Mesendoderm (in vitro differentiated cells): ENCODE data around the gene PYGO2.

Experiments
- DNase-seq: peaks from one replicate; pipeline ENCODE4 v3.0.0; 2013
- H2AK5ac ChIP-seq: 2 replicates; pipeline ENCODE4 v1.6.1; 2013; ENCODE audit warnings: low read length, inconsistent platforms
- H2BK120ac ChIP-seq: 2 replicates; pipeline ENCODE4 v1.6.1; 2013; ENCODE audit warnings: low read depth, mild to moderate bottlenecking, low read length, moderate library complexity, mixed read lengths
- H2BK15ac ChIP-seq: replicated peaks from 2 replicates; pipeline ENCODE4 v1.6.1; 2013; ENCODE audit warnings: low read depth, mild to moderate bottlenecking, moderate library complexity
- H2BK5ac ChIP-seq: 2 replicates; pipeline ENCODE4 v1.6.1; 2013; ENCODE audit warnings: low read length, inconsistent platforms
- H3K18ac ChIP-seq: 2 replicates; pipeline ENCODE4 v1.6.1; 2013; ENCODE audit warnings: mild to moderate bottlenecking, low read length, mixed read lengths
- H3K23ac ChIP-seq: one replicate; pipeline ENCODE4 v1.6.1; 2013; ENCODE audit warnings: low read length
- H3K27ac ChIP-seq: 2 replicates; pipeline ENCODE4 v1.5.1; 2013; ENCODE audit warnings: low read depth, mild to moderate bottlenecking, inconsistent platforms, low read length, moderate library complexity
- H3K27me3 ChIP-seq: 2 replicates; pipeline ENCODE4 v1.6.1; 2013; ENCODE audit warnings: low read length, control low read depth, mild to moderate bottlenecking, inconsistent platforms; ENCODE audit not compliant: insufficient read depth, poor library complexity
- H3K36me3 ChIP-seq: 2 replicates; pipeline ENCODE4 v1.6.1; 2013; ENCODE audit warnings: low read length, inconsistent platforms; ENCODE audit not compliant: control insufficient read depth, insufficient read depth
- H3K4ac ChIP-seq: one replicate; pipeline ENCODE4 v1.6.1; 2013; ENCODE audit warnings: low read depth, mild to moderate bottlenecking, low read length, moderate library complexity
- H3K4me1 ChIP-seq: 2 replicates; pipeline ENCODE4 v1.6.1; 2013; ENCODE audit warnings: low read depth, low read length, inconsistent platforms; ENCODE audit not compliant: control insufficient read depth
- H3K4me2 ChIP-seq: 2 replicates; pipeline ENCODE4 v1.6.1; 2013; ENCODE audit warnings: low read length
- H3K4me3 ChIP-seq: 2 replicates; pipeline ENCODE4 v1.5.1; 2013; ENCODE audit warnings: mild to moderate bottlenecking, low read length
- H3K56ac ChIP-seq: one replicate; pipeline ENCODE4 v1.6.1; 2013; ENCODE audit warnings: low read length
- H3K79me1 ChIP-seq: 2 replicates; pipeline ENCODE4 v1.6.1; 2013; ENCODE audit warnings: low read length, inconsistent platforms
- H3K79me2 ChIP-seq: 2 replicates; pipeline ENCODE4 v1.6.1; 2013; ENCODE audit warnings: mild to moderate bottlenecking, low read length; ENCODE audit not compliant: control insufficient read depth, insufficient read depth
- H3K9ac ChIP-seq: 2 replicates; pipeline ENCODE4 v1.6.1; 2013; ENCODE audit warnings: low read length, inconsistent platforms
- H4K5ac ChIP-seq: one replicate; pipeline ENCODE4 v1.6.1; 2013; ENCODE audit warnings: low read length
- H4K8ac ChIP-seq: one replicate; pipeline ENCODE4 v1.6.1; 2013; ENCODE audit warnings: low read depth, mild to moderate bottlenecking, control low read depth, low read length, moderate library complexity
- WGBS: extraction: QIAGEN DNeasy Blood & Tissue Kit; methylation state at CpG from one replicate; pipeline ENCODE4 v1.1.7; 2013; ENCODE audit warnings: low lambda C conversion rate, missing lambda C conversion rate; ENCODE audit not compliant: insufficient coverage; ENCODE audit errors: extremely low coverage; 5-methylcytosine and 5-hydroxymethylcytosine counted together

The PYGO2 gene

DNA sequence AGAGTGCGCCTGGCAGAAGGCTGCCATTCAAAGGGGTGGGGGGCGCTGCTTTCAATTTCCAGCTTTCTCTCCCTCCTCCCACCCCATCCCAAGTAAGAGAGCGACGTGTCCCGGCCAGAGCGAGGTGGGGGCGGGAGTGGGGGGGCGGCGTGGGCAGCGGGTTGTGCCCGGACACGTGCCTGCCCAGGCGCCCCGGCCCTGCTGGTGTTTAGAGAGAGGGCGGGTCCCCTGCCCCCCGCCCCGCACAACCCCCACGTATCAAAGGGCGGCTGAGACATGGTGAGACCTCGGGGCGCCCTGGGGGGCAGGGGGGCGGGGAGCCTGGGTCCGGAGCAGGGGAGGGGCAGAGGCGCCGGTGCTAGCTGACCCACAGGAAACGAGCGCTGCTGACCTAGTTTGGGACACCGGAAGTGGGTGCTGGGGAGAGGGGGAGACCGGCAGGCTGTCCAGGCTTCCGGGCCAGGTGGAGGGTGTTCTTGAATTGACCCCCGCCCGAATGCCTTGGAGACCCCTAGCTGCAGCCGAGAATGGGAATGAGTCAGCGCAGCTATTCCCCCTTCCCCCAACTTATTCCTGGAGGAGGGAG, 42.3 kb upstream of the PYGO2 start:
- Histone ChIP-seq H2BK5ac (peak overlapping the region; percentile 75), H2BK15ac (peak overlapping the region; percentile 14), H2BK120ac (peak overlapping the region; percentile 56), H3K79me1 (peaks cover 5% of the 10 kb centered on the region), H3K56ac (peak overlapping the region; percentile 99), H3K36me3 (no peaks in the 10 kb centered on the region), H3K4ac (peak overlapping the region; percentile 76), H3K18ac (peak overlapping the region; percentile 89), H3K27me3 (no peaks in the 10 kb centered on the region), H4K5ac (peak overlapping the region; percentile 33), H2AK5ac (no peak overlapping the region), H3K9ac (peak overlapping the region; percentile 97), H3K79me2 (peaks cover 21% of the 10 kb centered on the region), H4K8ac (no peak overlapping the region), H3K23ac (no peak overlapping the region), H3K4me3 (peak overlapping the region; percentile 75), H3K27ac (peak overlapping the region; percentile 43), H3K4me1 (peaks cover 14% of the 10 kb centered on the region), H3K4me2 (peak overlapping the region; percentile 99)
- no CpG with 5 or more reads among the region's 34 CpGs for WGBS
- DNase-seq = peak; percentile 72

DNA sequence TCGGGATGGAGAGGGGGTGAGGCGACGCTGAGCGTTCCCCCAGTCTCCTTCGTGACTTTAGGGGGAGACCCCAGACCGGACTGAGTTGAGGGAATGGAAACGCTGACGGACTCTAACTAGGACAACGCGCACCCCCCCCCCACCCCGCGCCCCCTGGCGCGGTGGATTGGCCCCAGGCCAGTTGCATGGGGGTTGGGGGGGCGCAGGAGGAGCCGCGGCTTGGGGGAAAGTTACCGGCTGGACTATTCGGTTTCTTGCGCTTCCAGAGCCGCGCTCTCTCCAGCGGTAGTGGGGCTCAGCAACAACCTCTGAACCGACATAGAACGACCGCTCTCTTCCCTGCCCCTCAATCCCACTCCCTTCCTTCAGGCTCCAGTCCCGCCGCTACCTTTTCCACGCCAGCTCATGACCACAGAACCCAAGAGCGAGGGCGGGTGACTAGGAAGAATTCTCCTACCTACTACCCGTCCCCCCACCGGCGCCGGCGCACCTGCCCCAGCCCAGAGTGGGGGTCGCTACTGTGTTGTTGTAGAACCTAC, 41.7 kb upstream of the PYGO2 start:
- peak overlapping the region; percentile 14 for H2BK15ac ChIP-seq
- H3K27me3 ChIP-seq = no peaks in the 10 kb centered on the region
- no peak overlapping the region for H4K5ac ChIP-seq
- H2BK120ac ChIP-seq = peak overlapping the region; percentile 56
- peak overlapping the region; percentile 99 for H3K56ac ChIP-seq
- peak; percentile 63 for DNase-seq
- H3K4me1 ChIP-seq = peaks cover 11% of the 10 kb centered on the region
- no peak overlapping the region for H4K8ac ChIP-seq
- H3K18ac ChIP-seq = peak overlapping the region; percentile 89
- H3K36me3 ChIP-seq = no peaks in the 10 kb centered on the region
- peak overlapping the region; percentile 20 for H3K27ac ChIP-seq
- peak overlapping the region; percentile 75 for H3K4me3 ChIP-seq
- peaks cover 21% of the 10 kb centered on the region for H3K79me2 ChIP-seq
- peak overlapping the region; percentile 90 for H2BK5ac ChIP-seq
- H3K4ac ChIP-seq = peak overlapping the region; percentile 76
- peak overlapping the region; percentile 99 for H3K4me2 ChIP-seq
- WGBS = no CpG with 5 or more reads among the region's 37 CpGs
- H3K79me1 ChIP-seq = peaks cover 5% of the 10 kb centered on the region
- H3K23ac ChIP-seq = peak overlapping the region; percentile 20
- H2AK5ac ChIP-seq = no peak overlapping the region
- peak overlapping the region; percentile 97 for H3K9ac ChIP-seq

DNA sequence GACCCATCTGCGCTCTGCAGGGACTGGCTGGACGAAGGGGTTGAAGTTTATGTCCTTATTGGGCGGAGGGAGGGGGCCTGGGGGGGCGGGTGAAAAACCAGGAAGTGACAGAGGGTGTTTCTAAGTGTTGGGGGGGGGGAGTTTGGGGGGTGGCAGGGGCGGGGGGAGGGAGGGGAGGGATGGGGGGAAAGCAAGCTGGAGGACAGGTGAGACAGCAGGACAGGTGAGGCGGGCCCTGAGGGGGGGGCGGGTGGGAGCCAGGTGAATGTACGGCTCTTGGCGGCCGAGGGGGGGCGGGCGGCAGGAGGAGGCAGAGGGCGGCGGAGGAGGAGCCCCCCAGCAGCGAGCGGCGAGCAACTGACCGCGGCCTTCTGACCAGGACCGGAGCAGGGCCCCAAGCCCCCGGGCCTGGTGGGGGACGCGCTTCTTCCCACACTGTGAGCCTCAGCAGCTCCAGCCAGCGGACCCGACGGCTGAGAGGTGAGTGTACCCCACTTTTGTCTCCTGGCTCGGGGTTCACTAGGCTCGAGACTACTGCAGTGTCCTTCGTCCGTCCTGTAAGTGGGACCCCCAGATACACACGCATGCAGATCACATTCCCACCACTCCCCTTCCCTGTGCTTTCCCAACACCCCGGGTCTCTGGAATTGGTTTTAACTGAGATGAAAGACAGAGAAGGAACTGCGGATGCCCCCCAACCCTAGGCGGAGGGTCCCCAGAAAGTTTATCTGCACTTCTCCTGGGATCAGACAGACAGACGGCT, 41.1 kb upstream of the PYGO2 start, which contains the start of gene ZBTB7B:
TSS of gene ZBTB7B (plus strand) at position 339 of the 763 bp plus-strand sequence. CDS start 11,859 bp downstream, outside the sequence.
- H2BK5ac ChIP-seq = peak within 1 kb of the TSS; percentile 90
- H3K27me3 ChIP-seq = no peaks in the 10 kb centered on the region
- no CpG with 5 or more reads among the region's 35 CpGs for WGBS
- peaks cover 5% of the 10 kb centered on the region for H3K79me1 ChIP-seq
- H3K36me3 ChIP-seq = no peaks in the 10 kb centered on the region
- peaks cover 21% of the 10 kb centered on the region for H3K79me2 ChIP-seq
- H4K5ac ChIP-seq = no peak within 1 kb of the TSS
- H3K18ac ChIP-seq = peak within 1 kb of the TSS; percentile 89
- H3K4me3 ChIP-seq = peak within 1 kb of the TSS; percentile 75
- peak within 1 kb of the TSS; percentile 97 for H3K9ac ChIP-seq
- peak within 1 kb of the TSS; percentile 69 for H3K27ac ChIP-seq
- no peak for DNase-seq
- H2AK5ac ChIP-seq = no peak within 1 kb of the TSS
- peak within 1 kb of the TSS; percentile 76 for H3K4ac ChIP-seq
- peak within 1 kb of the TSS; percentile 56 for H2BK120ac ChIP-seq
- H3K4me1 ChIP-seq = peaks cover 10% of the 10 kb centered on the region
- H3K56ac ChIP-seq = peak within 1 kb of the TSS; percentile 99
- H3K23ac ChIP-seq = peak within 1 kb of the TSS; percentile 20
- H3K4me2 ChIP-seq = peak within 1 kb of the TSS; percentile 99
- no peak within 1 kb of the TSS for H4K8ac ChIP-seq
- peak within 1 kb of the TSS; percentile 14 for H2BK15ac ChIP-seq

DNA sequence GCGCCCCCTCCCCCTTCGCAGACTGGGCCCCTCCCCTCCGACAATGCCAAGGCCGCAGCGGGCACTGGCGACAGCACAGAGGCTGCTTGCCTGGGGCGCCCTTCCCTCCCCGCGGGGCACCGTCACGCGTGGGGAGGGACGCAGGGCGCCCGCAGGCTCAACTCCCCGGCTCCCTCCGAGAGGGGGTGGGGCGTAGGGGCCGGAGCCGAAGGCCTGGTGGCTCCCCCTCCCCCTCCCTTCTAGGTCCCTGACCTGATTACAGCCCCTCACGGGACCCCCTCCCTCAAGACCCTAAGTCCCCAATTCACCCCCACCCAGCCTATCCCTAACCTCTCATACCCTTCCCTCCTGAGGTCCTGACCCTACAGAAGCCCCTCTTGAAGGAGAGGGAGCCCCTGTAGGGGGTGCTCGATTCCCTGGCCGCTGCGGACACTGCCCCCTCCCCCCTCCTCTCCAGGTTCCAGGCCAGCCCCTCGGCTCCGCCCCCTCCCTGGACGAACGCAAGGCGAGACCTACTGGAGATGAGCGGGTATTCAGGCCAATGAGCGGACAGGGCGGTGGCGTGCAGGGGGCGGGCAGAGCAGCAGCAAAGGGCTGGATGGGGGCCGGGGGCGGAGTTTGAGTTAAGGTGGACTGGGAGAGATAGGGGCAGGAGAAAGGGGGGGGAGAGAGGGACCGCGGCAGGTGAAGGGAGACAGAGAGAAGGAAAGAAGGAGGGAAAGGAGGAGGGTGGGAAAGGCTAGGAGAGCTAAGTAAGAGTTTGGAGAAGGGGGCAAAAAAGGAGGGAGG, 40.3 kb upstream of the PYGO2 start:
- peak; percentile 100 for DNase-seq
- no peak overlapping the region for H4K8ac ChIP-seq
- H2BK120ac ChIP-seq = no peak overlapping the region
- peaks cover 19% of the 10 kb centered on the region for H3K79me2 ChIP-seq
- peak overlapping the region; percentile 68 for H3K4me3 ChIP-seq
- peaks cover 10% of the 10 kb centered on the region for H3K4me1 ChIP-seq
- no peak overlapping the region for H3K23ac ChIP-seq
- H3K4me2 ChIP-seq = peak overlapping the region; percentile 90
- H3K18ac ChIP-seq = peak overlapping the region; percentile 53
- peak overlapping the region; percentile 63 for H3K9ac ChIP-seq
- H2BK5ac ChIP-seq = peak overlapping the region; percentile 3
- H3K27me3 ChIP-seq = no peaks in the 10 kb centered on the region
- WGBS = no CpG with 5 or more reads among the region's 38 CpGs
- peak overlapping the region; percentile 69 for H3K27ac ChIP-seq
- no peaks in the 10 kb centered on the region for H3K36me3 ChIP-seq
- no peak overlapping the region for H4K5ac ChIP-seq
- peak overlapping the region; percentile 90 for H3K56ac ChIP-seq
- peaks cover 5% of the 10 kb centered on the region for H3K79me1 ChIP-seq
- no peak overlapping the region for H2BK15ac ChIP-seq
- no peak overlapping the region for H2AK5ac ChIP-seq
- H3K4ac ChIP-seq = no peak overlapping the region

DNA sequence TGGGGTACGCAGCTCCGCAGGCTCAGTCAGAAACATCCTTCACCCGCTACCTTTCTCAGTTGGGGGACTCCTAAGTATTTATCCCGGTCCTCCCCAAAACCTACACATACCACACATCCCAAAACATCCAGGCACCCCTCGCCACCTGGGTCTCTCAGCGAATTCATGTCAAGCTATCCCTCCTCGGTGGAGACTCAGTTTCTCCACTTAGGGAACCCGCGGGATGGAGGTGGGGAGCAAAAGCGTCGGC, 39.8 kb upstream of the PYGO2 start:
- Histone ChIP-seq H3K4ac (no peak overlapping the region), H2BK120ac (no peak overlapping the region), H4K5ac (no peak overlapping the region), H3K9ac (peak overlapping the region; percentile 63), H3K56ac (peak overlapping the region; percentile 90), H3K23ac (peak overlapping the region; percentile 37), H3K4me3 (peak overlapping the region; percentile 68), H3K36me3 (no peaks in the 10 kb centered on the region), H3K18ac (peak overlapping the region; percentile 53), H2BK5ac (peak overlapping the region; percentile 20), H3K79me1 (peaks cover 5% of the 10 kb centered on the region), H3K27ac (peak overlapping the region; percentile 69), H3K27me3 (no peaks in the 10 kb centered on the region), H3K4me2 (peak overlapping the region; percentile 90), H3K4me1 (peaks cover 10% of the 10 kb centered on the region), H4K8ac (no peak overlapping the region), H2AK5ac (no peak overlapping the region), H2BK15ac (no peak overlapping the region), H3K79me2 (peaks cover 18% of the 10 kb centered on the region)
- WGBS = no CpG with 5 or more reads among the region's 11 CpGs
- peak; percentile 71 for DNase-seq
